ENCODE data around the gene ILF2.

DNA sequence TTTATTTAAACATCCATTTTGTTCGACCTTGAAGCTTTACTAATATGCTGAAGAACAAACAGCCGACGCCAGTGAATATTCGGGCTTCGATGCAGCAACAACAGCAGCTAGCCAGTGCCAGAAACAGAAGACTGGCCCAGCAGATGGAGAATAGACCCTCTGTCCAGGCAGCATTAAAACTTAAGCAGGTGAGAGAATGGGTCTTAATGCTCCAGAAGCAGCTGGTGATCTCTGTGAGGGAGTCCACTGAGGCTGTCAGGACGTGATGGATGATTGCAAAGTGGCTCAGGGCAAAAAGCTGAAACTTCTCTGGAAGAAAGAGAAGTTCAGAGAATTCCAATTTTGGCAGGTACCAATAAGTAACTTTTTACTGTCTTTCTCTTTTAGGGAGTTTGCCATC, 32.5 kb downstream of the ILF2 start:
- TF ChIP-seq, protein P1, sequence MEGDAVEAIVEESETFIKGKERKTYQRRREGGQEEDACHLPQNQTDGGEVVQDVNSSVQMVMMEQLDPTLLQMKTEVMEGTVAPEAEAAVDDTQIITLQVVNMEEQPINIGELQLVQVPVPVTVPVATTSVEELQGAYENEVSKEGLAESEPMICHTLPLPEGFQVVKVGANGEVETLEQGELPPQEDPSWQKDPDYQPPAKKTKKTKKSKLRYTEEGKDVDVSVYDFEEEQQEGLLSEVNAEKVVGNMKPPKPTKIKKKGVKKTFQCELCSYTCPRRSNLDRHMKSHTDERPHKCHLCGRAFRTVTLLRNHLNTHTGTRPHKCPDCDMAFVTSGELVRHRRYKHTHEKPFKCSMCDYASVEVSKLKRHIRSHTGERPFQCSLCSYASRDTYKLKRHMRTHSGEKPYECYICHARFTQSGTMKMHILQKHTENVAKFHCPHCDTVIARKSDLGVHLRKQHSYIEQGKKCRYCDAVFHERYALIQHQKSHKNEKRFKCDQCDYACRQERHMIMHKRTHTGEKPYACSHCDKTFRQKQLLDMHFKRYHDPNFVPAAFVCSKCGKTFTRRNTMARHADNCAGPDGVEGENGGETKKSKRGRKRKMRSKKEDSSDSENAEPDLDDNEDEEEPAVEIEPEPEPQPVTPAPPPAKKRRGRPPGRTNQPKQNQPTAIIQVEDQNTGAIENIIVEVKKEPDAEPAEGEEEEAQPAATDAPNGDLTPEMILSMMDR (conservative IDR thresholded peaks at IDR 0.05; ENCODE audit: low read length) = no peak
- no peak for TF ChIP-seq EZH2phosphoT487 (IDR thresholded peaks at IDR 0.05; ENCODE audit: borderline replicate concordance, low read depth, low read length)

Measured in OCI-LY7 (cell line).